Measurements from ENCODE around the gene TBX19. TPM values are rescaled to one million over a fixed set of nuclear protein-coding genes. Genes with fewer than 3 reads are reported as not detected.

Gene TBX19
- total and polyA plus RNA-seq, 2 of the 8 experiments (the other 6 are each of a cell fraction or from before 2014, with no cell fraction given) = 1.0 to 1.8 TPM

GRCh38 chr1:168281603-168282325, 1.1 kb downstream of the TBX19 start (continued):
- TF ChIP-seq SAP30 (IDR thresholded peaks at IDR 0.05; ENCODE audit: insufficient read depth, insufficient replicate concordance, low read length) (no peak), GABPA (IDR thresholded peaks at IDR 0.05; ENCODE audit: borderline replicate concordance, insufficient read depth, low read length) (no peak), TAF7 (optimal IDR thresholded peaks at IDR 0.05; ENCODE audit: borderline replicate concordance, low read depth, low read length) (no peak)

All from H1 (cell line).